T-cell (primary cell): ENCODE measurements around the gene TSSK6. TPM values are rescaled to one million over a fixed set of nuclear protein-coding genes. Genes with fewer than 3 reads are reported as not detected.

ENCODE experiments used
- ATAC-seq, 4 experiments: fragments of 200-7000 bp in 3 of 4; fragments of 150-1000 bp in 1 of 4; cut with Tn5 transposase; replicated peaks in 1 of 4; 1 replicate in 3 of 4; 2 replicates in 1 of 4; pipeline ENCODE4 v1.10.0; 2021; ENCODE audit warnings: moderate library complexity in 3 of 4, mild to moderate bottlenecking in 2 of 4, moderate number of reproducible peaks in 1 of 4
- CTCF ChIA-PET, 2 donors: fragments of 300-600 bp; sonication (Branson Sonifier 250); formaldehyde crosslinking; loops; one replicate each; lab custom pipeline; 2022; ENCODE audit warnings: antibody characterized with exemption in 2 of 2; lab: Charles Lee
- POLR2A ChIA-PET, 2 donors: fragments of 300-600 bp; sonication (Branson Sonifier 250); formaldehyde crosslinking; loops; one replicate each; lab custom pipeline; 2022; ENCODE audit warnings: antibody characterized with exemption in 2 of 2; lab: Charles Lee
- DNase-seq, 35 experiments: peaks; one replicate each; pipeline versions ENCODE4 v3.0.0 to v3.0.0-alpha.2; 2013 to 2023
- H3K27ac ChIP-seq: one replicate; pipeline ENCODE4 v1.5.1; 2013; ENCODE audit warnings: low read length
- H3K27me3 ChIP-seq, 2 experiments: replicated peaks in 1 of 2; 1 replicate in 1 of 2; 2 replicates in 1 of 2; pipeline versions ENCODE4 v1.6.1 to v1.7.0; 2013; ENCODE audit warnings: low read length in 1 of 2, mixed read lengths in 1 of 2; ENCODE audit not compliant: control insufficient read depth in 2 of 2, insufficient read depth in 2 of 2; ENCODE audit errors: extremely low read depth in 1 of 2
- H3K36me3 ChIP-seq, 2 donors: 1 replicate in 1 of 2; 2 replicates in 1 of 2; pipeline versions ENCODE4 v1.6.1 to v1.7.0; 2013; ENCODE audit warnings: low read length in 1 of 2; ENCODE audit not compliant: control insufficient read depth in 2 of 2, insufficient read depth in 1 of 2; ENCODE audit errors: extremely low read depth in 1 of 2
- H3K4me1 ChIP-seq, 2 experiments: 1 replicate in 1 of 2; 2 replicates in 1 of 2; pipeline versions ENCODE4 v1.6.1 to v1.7.0; 2013; ENCODE audit warnings: low read length in 2 of 2, mixed read lengths in 1 of 2; ENCODE audit not compliant: insufficient read depth in 2 of 2, control insufficient read depth in 1 of 2; ENCODE audit errors: extremely low read depth in 1 of 2
- H3K4me3 ChIP-seq, 2 donors: 1 replicate in 1 of 2; 2 replicates in 1 of 2; pipeline versions ENCODE4 v1.5.1 to v1.7.0; 2013; ENCODE audit warnings: mild to moderate bottlenecking in 2 of 2, low read length in 1 of 2, moderate library complexity in 1 of 2; ENCODE audit not compliant: control insufficient read depth in 1 of 2; ENCODE audit errors: extremely low read depth in 1 of 2
- H3K9me3 ChIP-seq: 2 replicates; pipeline ENCODE4 v1.7.0; 2013
- H3K27ac Mint-ChIP-seq, 2 donors: one replicate each; pipeline ENCODE4 v1.8.0; 2020 to 2021; ENCODE audit warnings: mild to moderate bottlenecking in 2 of 2, mixed read lengths in 2 of 2
- H3K27me3 Mint-ChIP-seq, 2 donors: one replicate each; pipeline ENCODE4 v1.8.0; 2021 to 2022; ENCODE audit warnings: mixed read lengths in 2 of 2
- H3K36me3 Mint-ChIP-seq: one replicate; pipeline ENCODE4 v1.8.0; 2021; ENCODE audit warnings: mixed read lengths
- H3K4me1 Mint-ChIP-seq, 3 donors: one replicate each; pipeline ENCODE4 v1.8.0; 2020 to 2022; ENCODE audit warnings: mixed read lengths in 3 of 3, mild to moderate bottlenecking in 1 of 3
- H3K4me3 Mint-ChIP-seq, 3 donors: one replicate each; pipeline ENCODE4 v1.8.0; 2020 to 2022; ENCODE audit warnings: mild to moderate bottlenecking in 3 of 3, mixed read lengths in 3 of 3, moderate library complexity in 3 of 3
- H3K9me3 Mint-ChIP-seq, 3 donors: one replicate each; pipeline ENCODE4 v1.8.0; 2020 to 2022; ENCODE audit warnings: mixed read lengths in 3 of 3
- WGBS: methylation state at CpG from one replicate; pipeline ENCODE4 v1.1.5; 2013; ENCODE audit warnings: missing lambda C conversion rate; ENCODE audit not compliant: insufficient coverage; 5-methylcytosine and 5-hydroxymethylcytosine counted together
- total RNA-seq, 35 experiments: library from RNA in 6 of 35; stranded (reverse) in 6 of 35; fragments of 120-200 nt in 1 of 35; gene quantifications; one replicate each; pipeline versions ENCODE4 v1.2.1 to v1.2.4 and lab custom pipeline; 2013 to 2026

Gene TSSK6
- total RNA-seq, 5 donors from 2014 or later (not counting 1 experiment from before 2014, with no cell fraction given): 3.9 to 13.0 (median 11.0) TPM

- Mint-ChIP-seq H3K4me3 (no peak overlapping the region), H3K4me1 (peaks cover 0 to 4% (median 3%) of the 10 kb centered on the region in 3 donors), H3K9me3 (no peaks in the 10 kb centered on the region), H3K36me3 (no peaks in the 10 kb centered on the region), H3K27ac (no peak overlapping the region), H3K27me3 (no peaks in the 10 kb centered on the region)
- no peak overlapping the region for H3K4me3 ChIP-seq
- CTCF ChIA-PET: interaction anchor here in 1 of 2 donors (1.3 kb wide), 1 partner anchor 19 kb away, joined by 4 read pairs; no protein-coding TSS in a partner anchor
- peaks cover 0 to 10% of the 10 kb centered on the region in 2 experiments for H3K4me1 ChIP-seq
- POLR2A ChIA-PET: no interaction called here
- peaks cover 0 to 34% of the 10 kb centered on the region in 2 experiments for H3K27me3 ChIP-seq
- no peaks in the 10 kb centered on the region for H3K9me3 ChIP-seq
- DNase-seq (no peak), ATAC-seq (no peak)
- 97% methylated on average over 9 of the region's 10 CpGs for WGBS
- no peaks in the 10 kb centered on the region for H3K36me3 ChIP-seq
- H3K27ac ChIP-seq: no peak overlapping the region
These were observed 35.9 kb upstream of the TSSK6 start for GRCh38 chr19:19550972-19551852.

DNA sequence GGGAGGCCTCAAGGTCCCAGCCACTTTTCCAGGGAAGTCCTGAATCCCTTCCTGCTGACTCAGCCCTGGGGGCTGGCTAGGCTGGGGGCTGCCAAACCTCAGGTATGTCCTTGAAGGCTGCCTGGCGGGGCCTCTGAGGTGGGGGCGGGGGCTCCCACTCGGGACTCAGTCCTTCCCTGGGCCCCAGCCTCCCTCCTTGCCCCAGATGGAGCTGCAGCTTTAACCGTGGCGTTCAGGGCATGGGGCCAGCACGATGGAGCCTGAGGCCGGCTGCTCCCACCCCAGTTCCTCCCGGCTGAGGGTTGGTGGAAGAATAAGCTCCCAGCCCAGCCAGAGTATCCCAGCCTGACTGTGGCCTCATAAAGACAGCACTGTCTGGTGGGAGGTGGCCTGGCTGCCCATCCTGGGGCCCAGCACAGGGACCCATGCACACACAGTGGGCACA lies 35.2 kb upstream of the TSSK6 start:
- H3K27me3 ChIP-seq: peaks cover 0 to 37% of the 10 kb centered on the region in 2 experiments
- H3K27ac ChIP-seq: no peak overlapping the region
- H3K4me1 ChIP-seq: peaks cover 0 to 10% of the 10 kb centered on the region in 2 experiments
- CTCF ChIA-PET: no interaction called here
- Mint-ChIP-seq H3K9me3 (no peaks in the 10 kb centered on the region), H3K27ac (no peak overlapping the region), H3K4me1 (peaks cover 0 to 4% (median 3%) of the 10 kb centered on the region in 3 donors), H3K27me3 (no peaks in the 10 kb centered on the region), H3K36me3 (no peaks in the 10 kb centered on the region), H3K4me3 (no peak overlapping the region)
- no peak for DNase-seq
- WGBS: 82% methylated on average over 3 of the region's 8 CpGs
- H3K4me3 ChIP-seq: no peak overlapping the region
- no peak for ATAC-seq
- POLR2A ChIA-PET: no interaction called here
- H3K9me3 ChIP-seq: no peaks in the 10 kb centered on the region
- H3K36me3 ChIP-seq: no peaks in the 10 kb centered on the region

GRCh38 chr19:19549804-19550464 lies 34.6 kb upstream of the TSSK6 start:
- no peak for ATAC-seq
- WGBS: 76% methylated on average over 22 of the region's 23 CpGs
- peaks cover 0 to 4% (median 3%) of the 10 kb centered on the region in 3 donors for H3K4me1 Mint-ChIP-seq
- H3K9me3 Mint-ChIP-seq: no peaks in the 10 kb centered on the region
- POLR2A ChIA-PET: no interaction called here
- H3K27ac Mint-ChIP-seq: no peak overlapping the region
- H3K4me3 Mint-ChIP-seq: no peak overlapping the region
- H3K36me3 Mint-ChIP-seq: no peaks in the 10 kb centered on the region
- Histone ChIP-seq H3K36me3 (no peaks in the 10 kb centered on the region), H3K4me1 (peaks cover 0 to 9% of the 10 kb centered on the region in 2 experiments), H3K27me3 (peaks cover 0 to 39% of the 10 kb centered on the region in 2 experiments), H3K27ac (no peak overlapping the region), H3K4me3 (no peak overlapping the region), H3K9me3 (no peaks in the 10 kb centered on the region)
- H3K27me3 Mint-ChIP-seq: no peaks in the 10 kb centered on the region
- CTCF ChIA-PET: interaction anchor here in 1 of 2 donors (0.6 kb wide), 1 partner anchor 62 kb away, joined by 3 read pairs; no protein-coding TSS in a partner anchor
- DNase-seq: no peak

DNA sequence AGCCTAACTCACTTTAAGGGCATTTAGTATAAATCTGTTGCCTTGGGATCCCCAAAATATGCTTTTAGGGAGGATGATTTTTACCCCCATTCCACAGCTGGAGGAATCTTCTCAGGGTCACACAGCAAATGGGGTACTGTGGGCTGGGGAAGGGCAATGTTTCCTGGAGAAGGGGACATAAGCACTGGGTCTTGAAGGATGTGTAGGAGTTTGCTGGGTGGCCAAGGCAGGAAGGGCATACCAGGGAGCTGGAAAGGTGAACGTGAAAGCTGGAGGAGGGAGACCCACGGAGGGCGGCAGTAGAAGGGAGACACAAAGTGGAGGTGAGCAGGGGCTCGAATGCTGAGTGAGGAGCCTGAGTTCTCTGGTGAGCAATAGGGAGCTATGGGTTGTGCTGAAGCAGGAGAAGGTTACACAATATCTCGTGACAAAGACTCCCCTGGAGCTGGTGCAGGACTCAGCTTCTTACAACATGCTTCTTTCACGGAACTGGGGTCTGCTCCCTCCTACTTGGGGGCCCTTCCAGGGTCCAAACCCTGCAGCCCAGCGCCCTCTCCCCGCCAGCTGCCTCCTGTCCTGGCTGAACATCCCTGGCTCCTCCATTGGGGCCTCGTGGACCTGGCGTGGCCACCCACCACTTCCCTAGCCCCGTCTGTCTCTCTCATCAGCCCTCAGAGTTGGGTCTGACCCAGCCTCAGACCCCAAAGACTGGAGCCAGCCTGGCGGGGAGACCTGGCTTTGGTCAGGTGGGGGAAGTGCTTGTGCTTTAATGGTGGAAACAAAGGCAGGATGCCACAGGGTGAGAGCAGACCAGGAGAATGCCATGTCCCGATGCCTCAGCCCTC lies 33.8 kb upstream of the TSSK6 start:
- Mint-ChIP-seq H3K4me1 (no peaks in the 10 kb centered on the region), H3K4me3 (no peak overlapping the region), H3K27ac (no peak overlapping the region), H3K9me3 (no peaks in the 10 kb centered on the region), H3K27me3 (no peaks in the 10 kb centered on the region), H3K36me3 (no peaks in the 10 kb centered on the region)
- H3K9me3 ChIP-seq: no peaks in the 10 kb centered on the region
- DNase-seq: no peak
- ChIA-PET POLR2A (interaction anchor here in 1 of 2 donors (0.5 kb wide), 1 partner anchor 45 kb away, joined by 4 read pairs; no protein-coding TSS in a partner anchor), CTCF (interaction anchor here in 1 of 2 donors (0.6 kb wide), 1 partner anchor 63 kb away, joined by 3 read pairs; no protein-coding TSS in a partner anchor)
- H3K27ac ChIP-seq: no peak overlapping the region
- H3K36me3 ChIP-seq: no peaks in the 10 kb centered on the region
- 69% methylated on average over 7 of the region's 13 CpGs for WGBS
- ATAC-seq: no peak
- peaks cover 0 to 39% of the 10 kb centered on the region in 2 experiments for H3K27me3 ChIP-seq
- H3K4me3 ChIP-seq: no peak overlapping the region
- H3K4me1 ChIP-seq: peaks cover 0 to 1% of the 10 kb centered on the region in 2 experiments

DNA sequence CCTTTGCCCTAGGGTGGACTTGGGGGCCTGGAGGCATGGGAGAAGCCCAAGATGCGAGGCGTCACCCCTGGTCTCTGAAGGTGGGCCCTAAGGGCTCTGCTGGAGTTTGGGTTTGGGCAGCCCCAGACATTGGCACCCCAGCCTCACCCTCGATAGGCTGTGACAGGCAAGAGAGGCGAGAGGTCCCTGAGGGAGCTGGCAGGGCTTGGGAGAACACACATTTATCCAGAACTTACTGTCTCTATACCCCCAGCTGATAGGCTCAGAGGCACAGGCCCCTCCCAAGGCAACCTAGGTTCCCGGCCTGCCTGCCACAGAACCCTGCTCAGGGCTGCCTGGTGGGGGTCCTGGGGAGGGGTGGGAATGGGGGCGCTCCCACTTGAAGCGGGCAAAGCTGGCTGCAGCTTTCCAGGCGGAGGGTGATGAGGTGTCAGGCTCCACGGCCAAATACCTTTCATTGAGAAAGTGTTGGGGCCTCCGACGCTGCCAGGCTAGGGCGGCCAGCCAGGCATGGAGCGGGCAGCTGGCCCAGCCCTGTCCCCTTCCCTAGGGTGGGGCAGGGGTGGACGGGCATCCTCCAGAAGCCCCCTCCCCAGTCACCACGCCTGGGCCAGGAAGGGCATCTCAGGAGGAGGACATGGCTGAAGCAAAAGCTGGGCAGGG lies 32.5 kb upstream of the TSSK6 start:
- no peaks in the 10 kb centered on the region for H3K27me3 Mint-ChIP-seq
- CTCF ChIA-PET: no interaction called here
- POLR2A ChIA-PET: interaction anchor here in 1 of 2 donors (0.7 kb wide), 1 partner anchor 51 kb away, joined by 3 read pairs; no protein-coding TSS in a partner anchor
- Histone ChIP-seq H3K27ac (no peak overlapping the region), H3K36me3 (no peaks in the 10 kb centered on the region), H3K27me3 (peaks cover 0 to 51% of the 10 kb centered on the region in 2 experiments), H3K4me3 (no peak overlapping the region), H3K9me3 (no peaks in the 10 kb centered on the region), H3K4me1 (peaks cover 0 to under 1% of the 10 kb centered on the region in 2 experiments)
- H3K4me3 Mint-ChIP-seq: no peak overlapping the region
- no peak for ATAC-seq
- H3K9me3 Mint-ChIP-seq: no peaks in the 10 kb centered on the region
- WGBS: 73% methylated on average over 5 of the region's 15 CpGs
- no peak overlapping the region for H3K27ac Mint-ChIP-seq
- no peak for DNase-seq
- no peaks in the 10 kb centered on the region for H3K36me3 Mint-ChIP-seq
- no peaks in the 10 kb centered on the region for H3K4me1 Mint-ChIP-seq
